Ishikawa (cell line): ENCODE data around the gene PIGM.

Source experiments
- CEBPB ChIP-seq: IDR thresholded peaks from 2 replicates; pipeline ENCODE4 v1.6.1; 2012
- EGR1 ChIP-seq: IDR thresholded peaks from 2 replicates; pipeline ENCODE4 v1.6.1; 2012
- EP300 ChIP-seq: IDR thresholded peaks from 2 replicates; pipeline ENCODE4 v1.6.1; 2012; ENCODE audit warnings: borderline replicate concordance
- FOXM1 ChIP-seq: IDR thresholded peaks from 2 replicates; pipeline ENCODE4 v1.6.1; 2012; ENCODE audit warnings: low read depth, borderline replicate concordance
- RAD21 ChIP-seq: IDR thresholded peaks from 2 replicates; pipeline ENCODE4 v1.6.1; 2012; ENCODE audit warnings: low read depth
- TAF1 ChIP-seq: IDR thresholded peaks from 2 replicates; pipeline ENCODE4 v1.6.1; 2012; ENCODE audit warnings: low read depth, mild to moderate bottlenecking
- TCF12 ChIP-seq: IDR thresholded peaks from 2 replicates; pipeline ENCODE4 v1.6.1; 2012; ENCODE audit warnings: low read depth
- TEAD4 ChIP-seq: IDR thresholded peaks from 2 replicates; pipeline ENCODE4 v1.6.1; 2012
- YY1 ChIP-seq: IDR thresholded peaks from 2 replicates; pipeline ENCODE4 v1.6.1; 2012; ENCODE audit warnings: low read depth
- TF ChIP-seq, protein P1 (sequence below): IDR thresholded peaks from 2 replicates; pipeline ENCODE4 v1.6.1; 2012; ENCODE audit warnings: low read depth, mild to moderate bottlenecking
- TF ChIP-seq, protein P2 (sequence below): IDR thresholded peaks from 2 replicates; pipeline ENCODE4 v1.6.1; 2012
- TF ChIP-seq, protein P3 (sequence below): IDR thresholded peaks from 2 replicates; pipeline ENCODE4 v1.6.1; 2012

DNA sequence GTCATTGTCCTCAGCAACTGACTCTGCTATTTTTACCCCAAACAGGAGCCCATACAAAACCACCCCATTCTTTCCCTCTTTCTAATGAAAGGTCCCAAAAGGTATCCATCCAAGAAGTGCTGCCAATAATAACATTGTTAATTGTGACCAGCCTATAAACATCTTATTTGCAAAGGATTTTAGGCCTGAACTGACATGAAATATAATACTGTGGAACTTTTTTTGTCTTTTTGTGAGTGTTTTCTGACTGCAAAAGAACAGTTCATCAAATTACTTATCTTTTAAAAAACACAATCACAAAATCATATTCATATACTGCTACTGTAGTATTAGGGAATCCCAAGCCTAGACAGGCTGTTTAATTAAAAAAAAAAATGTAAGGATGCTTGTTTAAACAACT, 3.4 kb downstream of the PIGM start:
- TF ChIP-seq CEBPB (no peak), TAF1 (no peak), YY1 (no peak), EGR1 (no peak), RAD21 (no peak), EP300 (no peak), FOXM1 (no peak), TEAD4 (no peak), TCF12 (no peak)
- TF ChIP-seq, protein P1, sequence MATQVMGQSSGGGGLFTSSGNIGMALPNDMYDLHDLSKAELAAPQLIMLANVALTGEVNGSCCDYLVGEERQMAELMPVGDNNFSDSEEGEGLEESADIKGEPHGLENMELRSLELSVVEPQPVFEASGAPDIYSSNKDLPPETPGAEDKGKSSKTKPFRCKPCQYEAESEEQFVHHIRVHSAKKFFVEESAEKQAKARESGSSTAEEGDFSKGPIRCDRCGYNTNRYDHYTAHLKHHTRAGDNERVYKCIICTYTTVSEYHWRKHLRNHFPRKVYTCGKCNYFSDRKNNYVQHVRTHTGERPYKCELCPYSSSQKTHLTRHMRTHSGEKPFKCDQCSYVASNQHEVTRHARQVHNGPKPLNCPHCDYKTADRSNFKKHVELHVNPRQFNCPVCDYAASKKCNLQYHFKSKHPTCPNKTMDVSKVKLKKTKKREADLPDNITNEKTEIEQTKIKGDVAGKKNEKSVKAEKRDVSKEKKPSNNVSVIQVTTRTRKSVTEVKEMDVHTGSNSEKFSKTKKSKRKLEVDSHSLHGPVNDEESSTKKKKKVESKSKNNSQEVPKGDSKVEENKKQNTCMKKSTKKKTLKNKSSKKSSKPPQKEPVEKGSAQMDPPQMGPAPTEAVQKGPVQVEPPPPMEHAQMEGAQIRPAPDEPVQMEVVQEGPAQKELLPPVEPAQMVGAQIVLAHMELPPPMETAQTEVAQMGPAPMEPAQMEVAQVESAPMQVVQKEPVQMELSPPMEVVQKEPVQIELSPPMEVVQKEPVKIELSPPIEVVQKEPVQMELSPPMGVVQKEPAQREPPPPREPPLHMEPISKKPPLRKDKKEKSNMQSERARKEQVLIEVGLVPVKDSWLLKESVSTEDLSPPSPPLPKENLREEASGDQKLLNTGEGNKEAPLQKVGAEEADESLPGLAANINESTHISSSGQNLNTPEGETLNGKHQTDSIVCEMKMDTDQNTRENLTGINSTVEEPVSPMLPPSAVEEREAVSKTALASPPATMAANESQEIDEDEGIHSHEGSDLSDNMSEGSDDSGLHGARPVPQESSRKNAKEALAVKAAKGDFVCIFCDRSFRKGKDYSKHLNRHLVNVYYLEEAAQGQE: no peak
- TF ChIP-seq, protein P2, sequence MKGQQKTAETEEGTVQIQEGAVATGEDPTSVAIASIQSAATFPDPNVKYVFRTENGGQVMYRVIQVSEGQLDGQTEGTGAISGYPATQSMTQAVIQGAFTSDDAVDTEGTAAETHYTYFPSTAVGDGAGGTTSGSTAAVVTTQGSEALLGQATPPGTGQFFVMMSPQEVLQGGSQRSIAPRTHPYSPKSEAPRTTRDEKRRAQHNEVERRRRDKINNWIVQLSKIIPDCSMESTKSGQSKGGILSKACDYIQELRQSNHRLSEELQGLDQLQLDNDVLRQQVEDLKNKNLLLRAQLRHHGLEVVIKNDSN: no peak
- TF ChIP-seq, protein P3, sequence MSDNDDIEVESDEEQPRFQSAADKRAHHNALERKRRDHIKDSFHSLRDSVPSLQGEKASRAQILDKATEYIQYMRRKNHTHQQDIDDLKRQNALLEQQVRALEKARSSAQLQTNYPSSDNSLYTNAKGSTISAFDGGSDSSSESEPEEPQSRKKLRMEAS: no peak
